ENCODE results near the gene CELSR1. TPM values are rescaled to one million over a fixed set of nuclear protein-coding genes. Genes with fewer than 3 reads are reported as not detected.
A peak's percentile ranks its signal among the peaks of the same experiment; 100 is the strongest.

CELSR1 gene
- total RNA-seq, 1 donor from 2014 or later = 27.6 TPM

GRCh38 chr22:46432164-46433068, 105.0 kb downstream of the CELSR1 start:
- H3K9ac ChIP-seq (ENCODE audit: low read length) = no peak overlapping the region
- no peaks in the 10 kb centered on the region for H3K4me1 ChIP-seq (ENCODE audit: insufficient read depth, low read length)
- no peak overlapping the region for H3K27ac ChIP-seq (ENCODE audit: low read depth, low read length)
- FAIRE-seq (no peak), DNase-seq (ENCODE audit: low read depth) (no peak)
- no peak overlapping the region for H3K4me3 ChIP-seq (ENCODE audit: insufficient read depth, low read depth, low read length)
- no peaks in the 10 kb centered on the region for H4K20me1 ChIP-seq (ENCODE audit: insufficient read depth, low read length)
- no peak for TF ChIP-seq EZH2 (IDR thresholded peaks at IDR 0.05; ENCODE audit: insufficient read depth, low read length)
- no peak for TF ChIP-seq CTCF (IDR thresholded peaks at IDR 0.05; ENCODE audit: insufficient read depth, low read depth, low read length)
- Mint-ChIP-seq H3K36me3 (ENCODE audit: low read depth, unreplicated experiment) (peaks cover 20% of the 10 kb centered on the region), H3K27me3 (ENCODE audit: low read depth, unreplicated experiment) (no peaks in the 10 kb centered on the region), H3K4me3 (ENCODE audit: unreplicated experiment) (no peak overlapping the region), H3K4me1 (ENCODE audit: low read depth, unreplicated experiment) (no peaks in the 10 kb centered on the region), H3K9me3 (ENCODE audit: unreplicated experiment) (no peaks in the 10 kb centered on the region), H3K27ac (ENCODE audit: unreplicated experiment) (no peak overlapping the region)
- H3K79me2 ChIP-seq (ENCODE audit: insufficient read depth, low read length) = no peaks in the 10 kb centered on the region
- no peaks in the 10 kb centered on the region for H3K9me3 ChIP-seq (ENCODE audit: insufficient read depth, low read depth, low read length)
- no peaks in the 10 kb centered on the region for H3K36me3 ChIP-seq (ENCODE audit: insufficient read depth, low read length)
- H3K4me2 ChIP-seq (ENCODE audit: low read length) = peak overlapping the region; percentile 27
- no peak overlapping the region for H2AFZ ChIP-seq (ENCODE audit: low read depth, low read length)
- H3K27me3 ChIP-seq (ENCODE audit: insufficient read depth, low read length) = peaks cover 4% of the 10 kb centered on the region

- no peaks in the 10 kb centered on the region for H3K36me3 ChIP-seq (ENCODE audit: insufficient read depth, low read length)
- Mint-ChIP-seq H3K9me3 (ENCODE audit: unreplicated experiment) (peaks cover 3% of the 10 kb centered on the region), H3K4me1 (ENCODE audit: low read depth, unreplicated experiment) (peaks cover 1% of the 10 kb centered on the region), H3K4me3 (ENCODE audit: unreplicated experiment) (no peak overlapping the region), H3K27ac (ENCODE audit: unreplicated experiment) (no peak overlapping the region), H3K36me3 (ENCODE audit: low read depth, unreplicated experiment) (peaks cover 18% of the 10 kb centered on the region), H3K27me3 (ENCODE audit: low read depth, unreplicated experiment) (no peaks in the 10 kb centered on the region)
- TF ChIP-seq CTCF (IDR thresholded peaks at IDR 0.05; ENCODE audit: insufficient read depth, low read depth, low read length) (no peak), EZH2 (IDR thresholded peaks at IDR 0.05; ENCODE audit: insufficient read depth, low read length) (no peak)
- H3K9me3 ChIP-seq (ENCODE audit: insufficient read depth, low read depth, low read length) = no peaks in the 10 kb centered on the region
- no peak for FAIRE-seq
- no peak overlapping the region for H3K4me3 ChIP-seq (ENCODE audit: insufficient read depth, low read depth, low read length)
- no peak for DNase-seq (ENCODE audit: low read depth)
- no peak overlapping the region for H3K9ac ChIP-seq (ENCODE audit: low read length)
- no peak overlapping the region for H3K27ac ChIP-seq (ENCODE audit: low read depth, low read length)
- no peak overlapping the region for H2AFZ ChIP-seq (ENCODE audit: low read depth, low read length)
- peaks cover 4% of the 10 kb centered on the region for H3K27me3 ChIP-seq (ENCODE audit: insufficient read depth, low read length)
- no peak overlapping the region for H3K4me2 ChIP-seq (ENCODE audit: low read length)
- H4K20me1 ChIP-seq (ENCODE audit: insufficient read depth, low read length) = no peaks in the 10 kb centered on the region
- no peaks in the 10 kb centered on the region for H3K79me2 ChIP-seq (ENCODE audit: insufficient read depth, low read length)
- H3K4me1 ChIP-seq (ENCODE audit: insufficient read depth, low read length) = no peaks in the 10 kb centered on the region
Measured at GRCh38 chr22:46430961-46431838, 106.2 kb downstream of the CELSR1 start.
